Measurements from ENCODE around the gene OAF. TPM values are rescaled to one million over a fixed set of nuclear protein-coding genes. Genes with fewer than 3 reads are reported as not detected.

The OAF gene
- polyA plus RNA-seq, 3 donors = 27.4 to 33.5 (median 30.0) TPM

GRCh38 chr11:120219232-120219937 is 8.6 kb downstream of the OAF start:
- DNase-seq (ENCODE audit: low read depth in 3 of 3, low spot score in 2 of 3) = no peak

- no peak for DNase-seq (ENCODE audit: low read depth in 3 of 3, low spot score in 2 of 3)
Measured at GRCh38 chr11:120219938-120220746, 9.3 kb downstream of the OAF start.

GRCh38 chr11:120220747-120221037 is 9.9 kb downstream of the OAF start:
- DNase-seq (ENCODE audit: low read depth in 3 of 3, low spot score in 2 of 3) = no peak

- DNase-seq (ENCODE audit: low read depth in 3 of 3, low spot score in 2 of 3) = no peak
Measured at GRCh38 chr11:120221115-120221752, 10.4 kb downstream of the OAF start.

GRCh38 chr11:120222916-120223315 is 12.1 kb downstream of the OAF start:
- no peak for DNase-seq (ENCODE audit: low read depth in 3 of 3, low spot score in 2 of 3)

GRCh38 chr11:120223793-120224192 is 13.0 kb downstream of the OAF start:
- DNase-seq (ENCODE audit: low read depth in 3 of 3, low spot score in 2 of 3) = no peak

GRCh38 chr11:120224361-120224760 is 13.5 kb downstream of the OAF start:
- no peak for DNase-seq (ENCODE audit: low read depth in 3 of 3, low spot score in 2 of 3)

GRCh38 chr11:120224972-120225909 is 14.4 kb downstream of the OAF start:
- no peak for DNase-seq (ENCODE audit: low read depth in 3 of 3, low spot score in 2 of 3)

- no peak for DNase-seq (ENCODE audit: low read depth in 3 of 3, low spot score in 2 of 3)
Measured at GRCh38 chr11:120226242-120226641, 15.4 kb downstream of the OAF start.

- no peak for DNase-seq (ENCODE audit: low read depth in 3 of 3, low spot score in 2 of 3)
Measured at GRCh38 chr11:120226714-120227113, 15.9 kb downstream of the OAF start.

GRCh38 chr11:120227228-120227852 is 16.5 kb downstream of the OAF start:
- no peak for DNase-seq (ENCODE audit: low read depth in 3 of 3, low spot score in 2 of 3)

- no peak for DNase-seq (ENCODE audit: low read depth in 3 of 3, low spot score in 2 of 3)
Measured at GRCh38 chr11:120228794-120229384, 18.1 kb downstream of the OAF start.

- no peak for DNase-seq (ENCODE audit: low read depth in 3 of 3, low spot score in 2 of 3)
Measured at GRCh38 chr11:120229451-120230424, 18.9 kb downstream of the OAF start.

- no peak for DNase-seq (ENCODE audit: low read depth in 3 of 3, low spot score in 2 of 3)
Measured at GRCh38 chr11:120230433-120231071, 19.7 kb downstream of the OAF start.

- no peak for DNase-seq (ENCODE audit: low read depth in 3 of 3, low spot score in 2 of 3)
Measured at GRCh38 chr11:120231963-120232362, 21.1 kb downstream of the OAF start.

GRCh38 chr11:120233207-120233803 is 22.5 kb downstream of the OAF start:
- no peak for DNase-seq (ENCODE audit: low read depth in 3 of 3, low spot score in 2 of 3)

- DNase-seq (ENCODE audit: low read depth in 3 of 3, low spot score in 2 of 3) = no peak
Measured at GRCh38 chr11:120235024-120235628, 24.3 kb downstream of the OAF start.

All from right renal cortex interstitium (tissue), 3 donors.